ENCODE measurements around the gene GALM. TPM values are rescaled to one million over a fixed set of nuclear protein-coding genes. Genes with fewer than 3 reads are reported as not detected.

Gene GALM
- total RNA-seq, 2 donors from 2014 or later: 51.6 to 59.0 TPM

DNA sequence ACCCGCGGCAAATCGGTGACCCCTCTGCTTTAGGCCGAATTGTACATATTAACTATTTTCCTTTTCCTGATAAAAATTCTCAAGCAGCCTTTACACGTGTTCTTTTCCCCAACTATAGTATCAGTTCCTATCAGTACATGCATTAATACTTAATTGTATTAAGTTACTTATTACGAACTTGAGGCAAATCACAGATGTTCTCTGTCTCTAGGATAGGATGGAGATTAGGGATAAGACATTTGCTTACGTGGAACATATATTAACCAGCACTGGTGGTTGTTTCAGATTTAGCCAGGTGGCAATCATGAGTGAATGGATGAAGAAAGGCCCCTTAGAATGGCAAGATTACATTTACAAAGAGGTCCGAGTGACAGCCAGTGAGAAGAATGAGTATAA lies 112.8 kb downstream of the GALM start:
- intact Hi-C loops (cut with DNase I, micrococcal nuclease): no loop called here
- no peak for ATAC-seq

DNA sequence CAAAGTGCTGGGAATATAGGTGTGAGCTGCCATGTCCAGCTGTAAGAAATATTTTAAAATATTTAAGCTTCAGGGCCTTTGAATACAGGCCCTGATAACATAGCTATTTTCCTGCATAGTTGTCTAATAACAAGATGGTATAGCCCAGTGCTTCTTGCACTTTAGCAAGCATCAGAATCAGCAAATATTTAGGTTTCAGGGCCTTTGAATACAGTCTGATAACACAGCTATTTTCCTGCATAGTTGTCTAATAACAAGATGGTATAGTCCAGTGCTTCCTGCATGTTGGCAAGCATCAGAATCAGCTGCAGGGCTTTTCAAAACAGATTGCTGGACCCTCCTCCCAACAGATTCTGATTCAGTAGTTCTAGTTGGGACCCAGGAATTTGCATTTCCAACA lies 117.7 kb downstream of the GALM start:
- DNase-seq (no peak), ATAC-seq (no peak)
- intact Hi-C loops (cut with DNase I, micrococcal nuclease): no loop called here

More for the DNA sequence above, 112.8 kb downstream of the GALM start:
- DNase-seq: no peak

Other genes with a start within 250 kb of the GALM start
- 10 to 100 TPM; 43.3 to 45.8 TPM for gene HNRNPLL, start 63.2 kb upstream of the GALM start, total RNA-seq
- 10 to 100 TPM; 85.6 to 91.2 TPM for gene SRSF7, start 85.2 kb downstream of the GALM start, total RNA-seq
- 1 to 10 TPM; 5.1 to 6.9 TPM for gene GEMIN6, start 112.1 kb downstream of the GALM start, total RNA-seq
- 10 to 100 TPM in 1 of 2 donors, 1 to 10 TPM in 1; 9.6 to 14.1 TPM for gene DHX57, start 209.8 kb downstream of the GALM start, total RNA-seq
- 1 to 10 TPM; 8.5 to 9.8 TPM for gene MORN2, start 209.9 kb downstream of the GALM start, total RNA-seq
- gene ARHGEF33, start 223.8 kb downstream of the GALM start, total RNA-seq: under 1 TPM; 0.37 to 0.67 TPM